ENCODE data around the gene CYTH3. TPM values are rescaled to one million over a fixed set of nuclear protein-coding genes. Genes with fewer than 3 reads are reported as not detected.
"Not testable (repeated sequence)": the region's sequence is repeated elsewhere in the genome, so short reads cannot be mapped to it uniquely, and the experiment has no call there.

CYTH3 gene
- total and polyA plus RNA-seq, 12 donors = 15.9 to 27.9 (median 20.5) TPM

DNA sequence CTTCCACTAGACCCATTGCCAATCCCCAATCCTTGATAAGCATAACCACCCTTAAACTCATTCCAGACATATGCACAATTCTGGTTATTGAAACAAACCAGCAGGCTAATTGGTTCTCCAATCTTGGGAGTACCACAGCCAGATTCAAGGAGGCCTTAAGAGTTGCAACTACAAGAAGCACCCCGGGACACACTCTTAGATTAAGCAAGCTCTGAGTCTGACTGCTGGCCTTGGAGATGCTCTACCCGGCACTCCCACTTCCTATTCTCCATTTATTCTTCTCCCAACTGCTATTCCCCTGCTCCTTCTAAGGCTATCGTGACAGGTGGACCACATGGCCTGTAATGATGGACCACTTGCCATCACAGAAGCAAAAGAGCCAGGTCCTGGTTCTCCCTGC is 40.3 kb downstream of the CYTH3 start:
- intact Hi-C loops (cut with DNase I) = loop anchor here in 2 of 10 donors (5.0 kb wide), 2 partner anchors 35 to 40 kb away; partner anchors contain the start of gene CYTH3 (in 1 of the 2)

DNA sequence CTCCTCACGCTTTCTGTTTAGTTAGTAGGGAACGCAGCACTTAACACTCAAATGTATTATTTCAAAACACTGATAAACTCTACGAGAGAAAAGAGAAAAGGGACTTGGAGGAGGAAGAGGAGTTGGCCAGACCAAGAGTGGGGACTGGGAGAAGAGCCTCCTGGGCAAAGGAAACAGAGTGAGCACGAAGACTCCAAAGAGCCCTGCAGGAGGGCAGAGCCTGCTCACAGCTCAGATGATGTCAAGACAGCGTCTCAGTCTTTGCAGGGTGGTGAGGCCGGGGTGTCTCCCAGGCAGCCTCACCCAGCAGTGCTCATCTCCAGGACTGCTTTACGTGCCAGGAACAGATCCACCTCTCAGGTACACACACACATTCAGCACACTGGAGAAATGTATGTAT is 41.2 kb downstream of the CYTH3 start:
- ATAC-seq (no peak), DNase-seq (no peak)
- Histone ChIP-seq H3K4me3 (no peak overlapping the region), H3K27ac (peak overlapping the region in 5 of 10 donors; percentile 4 to 83 (median 34)), H3K4me1 (peaks cover 20 to 100% (median 68%) of the 10 kb centered on the region in 9 donors), H3K27me3 (no peaks in the 10 kb centered on the region), H3K36me3 (no peaks in the 10 kb centered on the region), H3K9me3 (no peaks in the 10 kb centered on the region)
- intact Hi-C loops (cut with DNase I) = loop anchor here in 2 of 10 donors (5.0 kb wide), 2 partner anchors 36 to 41 kb away; partner anchors contain the start of gene CYTH3 (in 1 of the 2)
- 62 to 70% methylated on average over 7 of the region's 7 CpGs for WGBS, 2 donors
- TF ChIP-seq, protein P1, sequence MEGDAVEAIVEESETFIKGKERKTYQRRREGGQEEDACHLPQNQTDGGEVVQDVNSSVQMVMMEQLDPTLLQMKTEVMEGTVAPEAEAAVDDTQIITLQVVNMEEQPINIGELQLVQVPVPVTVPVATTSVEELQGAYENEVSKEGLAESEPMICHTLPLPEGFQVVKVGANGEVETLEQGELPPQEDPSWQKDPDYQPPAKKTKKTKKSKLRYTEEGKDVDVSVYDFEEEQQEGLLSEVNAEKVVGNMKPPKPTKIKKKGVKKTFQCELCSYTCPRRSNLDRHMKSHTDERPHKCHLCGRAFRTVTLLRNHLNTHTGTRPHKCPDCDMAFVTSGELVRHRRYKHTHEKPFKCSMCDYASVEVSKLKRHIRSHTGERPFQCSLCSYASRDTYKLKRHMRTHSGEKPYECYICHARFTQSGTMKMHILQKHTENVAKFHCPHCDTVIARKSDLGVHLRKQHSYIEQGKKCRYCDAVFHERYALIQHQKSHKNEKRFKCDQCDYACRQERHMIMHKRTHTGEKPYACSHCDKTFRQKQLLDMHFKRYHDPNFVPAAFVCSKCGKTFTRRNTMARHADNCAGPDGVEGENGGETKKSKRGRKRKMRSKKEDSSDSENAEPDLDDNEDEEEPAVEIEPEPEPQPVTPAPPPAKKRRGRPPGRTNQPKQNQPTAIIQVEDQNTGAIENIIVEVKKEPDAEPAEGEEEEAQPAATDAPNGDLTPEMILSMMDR (IDR thresholded peaks at IDR 0.05) = no peak

More for the DNA sequence above, 40.3 kb downstream of the CYTH3 start:
- TF ChIP-seq, protein P1 (IDR thresholded peaks at IDR 0.05) = no peak
- Histone ChIP-seq H3K36me3 (no peaks in the 10 kb centered on the region), H3K9me3 (no peaks in the 10 kb centered on the region), H3K4me1 (peaks cover 17 to 100% (median 59%) of the 10 kb centered on the region in 9 donors), H3K27ac (peak overlapping the region in 8 of 10 donors; percentile 31 to 77 (median 53)), H3K27me3 (no peaks in the 10 kb centered on the region), H3K4me3 (peak overlapping the region in 5 of 10 donors; percentile 3 to 24 (median 19))
- DNase-seq (no peak), ATAC-seq (no peak)
- 41 to 64% methylated on average over 3 of the region's 3 CpGs for WGBS, 2 donors

DNA sequence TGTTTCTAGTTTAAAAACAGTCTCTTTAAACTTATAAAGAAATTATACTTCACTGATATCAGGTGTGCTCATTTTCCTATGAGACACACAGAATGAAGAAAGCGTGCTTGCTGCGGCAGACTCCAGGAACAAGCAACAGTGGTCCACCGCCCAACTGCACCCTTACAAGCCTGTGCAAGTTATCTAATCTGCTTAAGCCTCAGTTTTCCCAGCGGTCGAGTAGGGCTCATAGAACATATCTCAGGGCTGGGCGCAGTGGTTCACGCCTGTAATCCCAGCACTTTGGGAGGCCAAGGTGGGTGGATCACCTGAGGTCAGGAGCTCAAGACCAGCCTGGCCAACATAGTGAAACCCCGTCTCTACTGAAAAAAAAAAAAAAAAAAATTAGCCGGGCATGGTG is 43.1 kb downstream of the CYTH3 start:
- not testable (repeated sequence) for H3K9me3 ChIP-seq, ATAC-seq, H3K36me3 ChIP-seq, H3K27me3 ChIP-seq, DNase-seq
- Histone ChIP-seq H3K27ac (peak overlapping the region; percentile 39 to 83 (median 70)), H3K4me1 (peaks cover 25 to 100% (median 85%) of the 10 kb centered on the region in 9 donors), H3K4me3 (peak overlapping the region in 5 of 10 donors; percentile 8 to 33 (median 19))
- 59 to 67% methylated on average over 9 of the region's 9 CpGs for WGBS, 2 donors
- intact Hi-C loops (cut with DNase I) = loop anchor here in 5 of 10 donors (5.0 to 10.0 kb wide), 5 partner anchors 33 to 67 kb away; partner anchors contain the start of gene CYTH3 (in 1 of the 5)

DNA sequence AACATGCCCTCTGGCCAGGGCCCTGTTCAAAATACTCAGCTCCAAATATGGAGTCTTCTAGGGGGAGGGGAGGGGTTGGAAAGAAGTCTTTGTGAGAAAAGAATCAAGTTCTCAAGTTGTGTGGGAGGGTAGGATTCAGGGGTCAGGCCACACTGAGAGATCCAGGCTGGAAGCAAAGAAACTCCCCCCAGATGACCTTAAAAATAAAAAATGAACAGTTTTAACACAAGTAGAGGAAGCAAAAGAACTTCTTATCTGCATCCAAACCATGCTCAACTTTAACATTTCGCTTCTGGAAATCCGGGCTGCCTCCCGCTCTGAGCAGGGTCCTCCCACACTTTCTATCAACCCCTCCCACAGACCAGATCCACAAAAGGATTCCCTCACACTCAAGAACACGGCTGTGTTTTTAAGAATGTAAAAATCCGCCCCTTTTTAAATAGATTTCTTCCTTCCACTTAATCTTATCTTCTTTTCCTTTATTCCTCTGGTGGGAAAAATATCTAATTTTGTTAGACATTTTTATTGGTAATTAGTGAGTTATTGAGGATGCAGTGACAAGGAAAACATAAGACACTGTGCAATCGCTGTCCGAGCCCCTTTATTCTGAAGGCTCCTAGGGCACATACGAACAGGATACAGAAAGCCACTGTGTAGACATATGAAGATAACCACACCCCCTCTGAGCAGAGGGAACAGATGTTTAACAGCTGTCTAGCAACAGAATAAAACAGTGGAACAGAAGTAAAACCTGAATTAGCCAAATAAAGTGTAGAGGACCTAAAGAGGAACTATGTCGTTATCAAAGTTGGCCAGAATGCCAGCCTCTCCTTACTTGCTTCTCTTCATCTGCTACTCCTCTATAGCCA is 43.8 kb downstream of the CYTH3 start:
- ATAC-seq (peak; percentile 62 to 78 (median 72)), DNase-seq (peak in 1 of 2 donors; percentile 48)
- Histone ChIP-seq H3K4me1 (peaks cover 21 to 100% (median 87%) of the 10 kb centered on the region in 9 donors), H3K36me3 (no peaks in the 10 kb centered on the region), H3K9me3 (no peaks in the 10 kb centered on the region), H3K27me3 (no peaks in the 10 kb centered on the region), H3K27ac (peak overlapping the region; percentile 39 to 83 (median 70)), H3K4me3 (peak overlapping the region in 7 of 10 donors; percentile 3 to 33 (median 19))
- WGBS, 2 donors = 25 to 28% methylated on average over 9 of the region's 9 CpGs
- TF ChIP-seq, protein P1 (IDR thresholded peaks at IDR 0.05) = no peak
- intact Hi-C loops (cut with DNase I) = loop anchor here in 5 of 10 donors (5.0 to 10.0 kb wide), 5 partner anchors 34 to 66 kb away; partner anchors contain the start of gene CYTH3 (in 1 of the 5)

Data from heart right ventricle (tissue), 16 donors.